Osteoblast (primary cell): ENCODE measurements around the gene COL16A1. TPM values are rescaled to one million over a fixed set of nuclear protein-coding genes. Genes with fewer than 3 reads are reported as not detected.

Source experiments
- DNase-seq: peaks from one replicate; pipeline ENCODE4 v3.0.0; 2011; ENCODE audit warnings: low spot score, mixed read lengths; ENCODE audit not compliant: insufficient read length; ENCODE audit errors: missing footprints
- H2AFZ ChIP-seq: 2 replicates; pipeline ENCODE4 v1.6.0; 2011; ENCODE audit warnings: mild to moderate bottlenecking, low read length
- H3K27ac ChIP-seq: 2 replicates; pipeline ENCODE4 v1.5.1; 2011; ENCODE audit warnings: mild to moderate bottlenecking, low read depth, low read length, moderate library complexity
- H3K27me3 ChIP-seq: 2 replicates; pipeline ENCODE4 v1.6.0; 2012; ENCODE audit warnings: mild to moderate bottlenecking, control low read depth, inconsistent platforms, low read length, moderate library complexity; ENCODE audit not compliant: insufficient read depth
- H3K36me3 ChIP-seq: 2 replicates; pipeline ENCODE4 v1.5.1; 2011; ENCODE audit warnings: mild to moderate bottlenecking, low read length, control low read depth, moderate library complexity; ENCODE audit not compliant: insufficient read depth
- H3K4me1 ChIP-seq: 2 replicates; pipeline ENCODE4 v1.5.1; 2011; ENCODE audit warnings: mild to moderate bottlenecking, low read length, control low read depth, moderate library complexity; ENCODE audit not compliant: insufficient read depth
- H3K4me2 ChIP-seq: 2 replicates; pipeline ENCODE4 v1.6.0; 2011; ENCODE audit warnings: mild to moderate bottlenecking, low read length; ENCODE audit not compliant: insufficient read depth
- H3K4me3 ChIP-seq: fragments of 200-600 bp; sonication (generic); 3 replicates; pipeline ENCODE4 v1.5.1; 2012; ENCODE audit warnings: mild to moderate bottlenecking, low read length, inconsistent platforms; ENCODE audit not compliant: insufficient read depth
- H3K79me2 ChIP-seq: 2 replicates; pipeline ENCODE4 v1.6.0; 2012; ENCODE audit warnings: mild to moderate bottlenecking, low read length, control low read depth, inconsistent platforms; ENCODE audit not compliant: insufficient read depth
- H3K9me3 ChIP-seq: 2 replicates; pipeline ENCODE4 v1.5.1; 2011; ENCODE audit warnings: low read depth, low read length, control low read depth
- H4K20me1 ChIP-seq: 2 replicates; pipeline ENCODE4 v1.6.0; 2012; ENCODE audit warnings: mild to moderate bottlenecking, low read length, control low read depth; ENCODE audit not compliant: insufficient read depth
- total RNA-seq: library from RNA; depleted of rRNA; stranded (reverse); fragments of >200 nt; gene quantifications from 2 replicates; pipeline ENCODE4 v1.2.3, GENCODE V29; 2012
- TF ChIP-seq, protein P1 (sequence below): IDR thresholded peaks from 2 replicates; pipeline ENCODE4 v1.5.1; 2011; ENCODE audit warnings: mild to moderate bottlenecking, low read depth, low read length, moderate library complexity; ENCODE audit errors: extremely low read depth

Gene COL16A1
- total RNA-seq, 1 donor, result 197 TPM

GRCh38 chr1:31646259-31646960, 57.4 kb downstream of the COL16A1 start:
- Histone ChIP-seq H3K27me3 (no peaks in the 10 kb centered on the region), H3K4me2 (peak overlapping the region; percentile 18), H2AFZ (no peak overlapping the region), H3K4me1 (peaks cover 65% of the 10 kb centered on the region), H4K20me1 (no peaks in the 10 kb centered on the region), H3K79me2 (peaks cover 39% of the 10 kb centered on the region), H3K27ac (peak overlapping the region; percentile 13), H3K36me3 (peaks cover 10% of the 10 kb centered on the region), H3K9me3 (no peaks in the 10 kb centered on the region), H3K4me3 (no peak overlapping the region)
- TF ChIP-seq, protein P1, sequence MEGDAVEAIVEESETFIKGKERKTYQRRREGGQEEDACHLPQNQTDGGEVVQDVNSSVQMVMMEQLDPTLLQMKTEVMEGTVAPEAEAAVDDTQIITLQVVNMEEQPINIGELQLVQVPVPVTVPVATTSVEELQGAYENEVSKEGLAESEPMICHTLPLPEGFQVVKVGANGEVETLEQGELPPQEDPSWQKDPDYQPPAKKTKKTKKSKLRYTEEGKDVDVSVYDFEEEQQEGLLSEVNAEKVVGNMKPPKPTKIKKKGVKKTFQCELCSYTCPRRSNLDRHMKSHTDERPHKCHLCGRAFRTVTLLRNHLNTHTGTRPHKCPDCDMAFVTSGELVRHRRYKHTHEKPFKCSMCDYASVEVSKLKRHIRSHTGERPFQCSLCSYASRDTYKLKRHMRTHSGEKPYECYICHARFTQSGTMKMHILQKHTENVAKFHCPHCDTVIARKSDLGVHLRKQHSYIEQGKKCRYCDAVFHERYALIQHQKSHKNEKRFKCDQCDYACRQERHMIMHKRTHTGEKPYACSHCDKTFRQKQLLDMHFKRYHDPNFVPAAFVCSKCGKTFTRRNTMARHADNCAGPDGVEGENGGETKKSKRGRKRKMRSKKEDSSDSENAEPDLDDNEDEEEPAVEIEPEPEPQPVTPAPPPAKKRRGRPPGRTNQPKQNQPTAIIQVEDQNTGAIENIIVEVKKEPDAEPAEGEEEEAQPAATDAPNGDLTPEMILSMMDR, result no peak
- no peak for DNase-seq

GRCh38 chr1:31645274-31645568, 58.6 kb downstream of the COL16A1 start:
- Histone ChIP-seq H3K4me1 (peaks cover 55% of the 10 kb centered on the region), H3K27ac (peak overlapping the region; percentile 98), H2AFZ (peak overlapping the region; percentile 94), H4K20me1 (no peaks in the 10 kb centered on the region), H3K27me3 (no peaks in the 10 kb centered on the region), H3K4me3 (peak overlapping the region; percentile 87), H3K9me3 (no peaks in the 10 kb centered on the region), H3K79me2 (peaks cover 50% of the 10 kb centered on the region), H3K4me2 (peak overlapping the region; percentile 98), H3K36me3 (peaks cover 4% of the 10 kb centered on the region)
- DNase-seq, result no peak
- TF ChIP-seq, protein P1, result no peak

DNA sequence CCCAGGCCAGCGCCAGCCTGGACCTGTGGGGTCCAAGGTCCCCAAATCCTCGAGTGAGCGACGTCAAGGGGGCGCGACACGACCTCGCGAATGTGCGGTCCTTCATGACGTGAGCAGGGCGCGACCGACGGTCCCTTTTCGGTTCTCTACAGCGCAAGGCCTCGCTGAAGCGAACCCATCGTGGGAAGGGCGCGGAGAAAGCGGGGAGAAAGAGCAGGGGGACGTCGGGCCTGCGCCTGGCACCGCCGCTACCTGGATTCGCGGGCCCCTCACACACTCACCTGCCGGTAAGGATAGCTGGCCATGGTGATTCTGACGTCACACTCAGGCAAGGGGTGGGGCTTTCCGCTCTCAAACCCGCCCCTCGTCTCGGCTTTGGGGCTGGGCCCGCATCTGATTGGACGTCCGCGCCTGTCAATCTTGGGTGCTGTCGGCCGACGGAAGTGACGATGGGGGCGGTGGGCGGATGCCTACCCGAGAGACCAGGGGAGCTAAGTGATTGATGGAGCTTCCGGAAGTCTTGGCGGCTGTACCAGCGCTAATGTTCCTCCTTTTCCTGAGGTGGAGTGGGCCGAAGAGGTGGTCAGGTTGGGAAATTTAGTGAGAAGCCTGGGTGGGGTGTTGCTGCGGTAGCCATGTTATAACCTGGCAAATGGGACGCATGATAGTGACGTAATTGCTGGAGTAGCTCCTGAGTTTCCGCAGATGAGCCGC, 59.1 kb downstream of the COL16A1 start, which contains the start of gene PEF1:
TSS of gene PEF1 (minus strand) at position 317 of the 714 bp plus-strand sequence. CDS start at position 305, 12 bp downstream.
- Histone ChIP-seq H3K27ac (peak within 1 kb of the TSS; percentile 98), H3K79me2 (peaks cover 51% of the 10 kb centered on the region), H3K4me2 (peak within 1 kb of the TSS; percentile 98), H4K20me1 (no peaks in the 10 kb centered on the region), H3K9me3 (no peaks in the 10 kb centered on the region), H2AFZ (peak within 1 kb of the TSS; percentile 94), H3K4me3 (peak within 1 kb of the TSS; percentile 87), H3K4me1 (peaks cover 55% of the 10 kb centered on the region), H3K36me3 (peaks cover 1% of the 10 kb centered on the region), H3K27me3 (no peaks in the 10 kb centered on the region)
- DNase-seq, result peak; percentile 98
- TF ChIP-seq, protein P1, result no peak

DNA sequence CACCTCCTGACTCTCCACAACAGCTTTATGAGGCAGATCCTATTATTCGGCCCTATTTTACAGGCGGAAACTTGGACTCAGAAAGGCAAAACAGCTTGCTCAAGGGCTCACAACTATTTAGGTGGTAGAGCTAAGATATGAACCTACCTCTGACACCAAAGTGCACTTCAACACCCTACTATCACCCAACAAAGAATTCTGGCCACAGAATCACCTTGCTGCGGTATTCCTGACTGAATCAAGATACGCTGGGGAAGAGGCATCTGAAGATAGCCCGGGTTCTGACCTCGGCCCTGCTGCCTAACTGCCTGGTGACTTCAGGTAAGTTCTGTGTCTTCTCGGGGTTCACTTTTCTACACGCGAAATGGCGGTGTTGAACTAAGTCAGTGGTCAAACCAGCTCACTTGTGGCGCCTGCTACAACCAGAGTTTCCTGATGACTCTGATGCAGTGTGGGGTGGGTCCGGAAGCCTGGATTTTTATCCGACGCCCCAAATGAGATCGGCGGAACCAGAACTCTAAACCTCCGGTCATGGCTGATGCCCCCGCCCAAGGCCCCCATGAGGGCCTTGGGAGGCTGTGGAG, 59.7 kb downstream of the COL16A1 start:
- TF ChIP-seq, protein P1, result no peak
- Histone ChIP-seq H3K27me3 (no peaks in the 10 kb centered on the region), H2AFZ (peak overlapping the region; percentile 94), H3K4me2 (peak overlapping the region; percentile 98), H3K9me3 (no peaks in the 10 kb centered on the region), H3K36me3 (no peaks in the 10 kb centered on the region), H4K20me1 (peaks cover 2% of the 10 kb centered on the region), H3K4me1 (peaks cover 56% of the 10 kb centered on the region), H3K79me2 (peaks cover 54% of the 10 kb centered on the region), H3K27ac (peak overlapping the region; percentile 98), H3K4me3 (peak overlapping the region; percentile 87)
- peak; percentile 15 for DNase-seq
